Colonic mucosa (tissue), 4 donors: ENCODE measurements around the gene MND1. TPM values are rescaled to one million over a fixed set of nuclear protein-coding genes. Genes with fewer than 3 reads are reported as not detected.

Experiments
- DNase-seq: peaks from one replicate; pipeline ENCODE4 v3.0.0-alpha.2; 2020
- H3K27ac ChIP-seq: fragments of 200-600 bp; one replicate; pipeline ENCODE4 v1.8.0; 2021
- H3K27me3 ChIP-seq: fragments of 200-600 bp; one replicate; pipeline ENCODE4 v1.8.0; 2021
- H3K36me3 ChIP-seq: fragments of 200-600 bp; one replicate; pipeline ENCODE4 v1.8.0; 2021
- H3K4me1 ChIP-seq: fragments of 200-600 bp; one replicate; pipeline ENCODE4 v1.8.0; 2021; ENCODE audit warnings: mild to moderate bottlenecking
- H3K4me3 ChIP-seq: fragments of 200-600 bp; one replicate; pipeline ENCODE4 v1.8.0; 2021
- H3K9ac ChIP-seq, 2 donors: one replicate each; pipeline ENCODE4 v1.7.0; 2013; ENCODE audit warnings: control low read depth in 2 of 2, low read depth in 2 of 2, low read length in 2 of 2
- H3K9me3 ChIP-seq: fragments of 200-600 bp; one replicate; pipeline ENCODE4 v1.8.0; 2021
- CTCF ChIP-seq: fragments of 200-600 bp; IDR thresholded peaks from one replicate; pipeline ENCODE4 v1.8.0; 2022; ENCODE audit warnings: antibody characterized with exemption, mild to moderate bottlenecking
- intact Hi-C: fragments of 100-400 bp; cut with DNase I; formaldehyde crosslinking; loops from one replicate; pipeline ENCODE4 v1.14.1; 2022
- total RNA-seq, 2 donors: library from RNA; stranded (reverse); fragmentation: NEBNext Ultra II Directional in 1 of 2; extraction: Animal tissue kit (Norgen Biotek cat#: 25700) in 1 of 2; gene quantifications; one replicate each; pipeline ENCODE4 v1.2.1, GENCODE V29; 2021
- donor health status: healthy.
- donor health status: DM: no; HTN: no; CAD: no.
- donor health status: DM: no; HTN: no; CAD: no.

MND1 gene
- total RNA-seq, 2 donors from 2014 or later: 4.8 to 11.7 TPM

- no peaks in the 10 kb centered on the region for H3K36me3 ChIP-seq
- H3K27ac ChIP-seq: no peak overlapping the region
- H3K4me1 ChIP-seq: no peaks in the 10 kb centered on the region
- no peak for TF ChIP-seq CTCF
- no peaks in the 10 kb centered on the region for H3K9me3 ChIP-seq
- intact Hi-C loops: no loop called here
- no peak overlapping the region for H3K9ac ChIP-seq
- DNase-seq: no peak
- no peak overlapping the region for H3K4me3 ChIP-seq
- no peaks in the 10 kb centered on the region for H3K27me3 ChIP-seq
Observed at GRCh38 chr4:153419673-153420278, 75.3 kb downstream of the MND1 start.

- no peak overlapping the region for H3K4me3 ChIP-seq
- no peak overlapping the region for H3K27ac ChIP-seq
- no peak for DNase-seq
- TF ChIP-seq CTCF: no peak
- intact Hi-C loops: no loop called here
- H3K36me3 ChIP-seq: no peaks in the 10 kb centered on the region
- H3K27me3 ChIP-seq: no peaks in the 10 kb centered on the region
- no peaks in the 10 kb centered on the region for H3K9me3 ChIP-seq
- no peak overlapping the region for H3K9ac ChIP-seq
- no peaks in the 10 kb centered on the region for H3K4me1 ChIP-seq
Observed at GRCh38 chr4:153420361-153420760, 75.9 kb downstream of the MND1 start.

- H3K36me3 ChIP-seq: no peaks in the 10 kb centered on the region
- DNase-seq: no peak
- no peak overlapping the region for H3K27ac ChIP-seq
- H3K4me1 ChIP-seq: no peaks in the 10 kb centered on the region
- H3K4me3 ChIP-seq: no peak overlapping the region
- no peak overlapping the region for H3K9ac ChIP-seq
- H3K27me3 ChIP-seq: no peaks in the 10 kb centered on the region
- TF ChIP-seq CTCF: no peak
- no peaks in the 10 kb centered on the region for H3K9me3 ChIP-seq
- intact Hi-C loops: no loop called here
Observed at GRCh38 chr4:153421941-153422340, 77.5 kb downstream of the MND1 start.

GRCh38 chr4:153426207-153426885, 81.9 kb downstream of the MND1 start:
- DNase-seq: no peak
- H3K36me3 ChIP-seq: no peaks in the 10 kb centered on the region
- H3K4me3 ChIP-seq: no peak overlapping the region
- no peaks in the 10 kb centered on the region for H3K4me1 ChIP-seq
- H3K9ac ChIP-seq: no peak overlapping the region
- TF ChIP-seq CTCF: no peak
- H3K9me3 ChIP-seq: no peaks in the 10 kb centered on the region
- H3K27me3 ChIP-seq: no peaks in the 10 kb centered on the region
- H3K27ac ChIP-seq: no peak overlapping the region
- intact Hi-C loops: no loop called here

- Histone ChIP-seq H3K27ac (no peak overlapping the region), H3K9ac (no peak overlapping the region), H3K4me3 (no peak overlapping the region), H3K27me3 (no peaks in the 10 kb centered on the region), H3K36me3 (no peaks in the 10 kb centered on the region), H3K4me1 (no peaks in the 10 kb centered on the region), H3K9me3 (no peaks in the 10 kb centered on the region)
- TF ChIP-seq CTCF: no peak
- no peak for DNase-seq
- intact Hi-C loops: no loop called here
Observed at GRCh38 chr4:153427363-153428071, 83.0 kb downstream of the MND1 start.
